SK-N-SH (cell line): Measurements from ENCODE around the gene EVA1B. TPM values are rescaled to one million over a fixed set of nuclear protein-coding genes. Genes with fewer than 3 reads are reported as not detected.

Experiments used
- CTCF ChIA-PET: fragments of 300-600, 350-600 bp; formaldehyde crosslinking; extraction: SDS; loops from one replicate; lab custom pipeline; 2021; lab: Yijun Ruan, JAX
- POLR2A ChIA-PET: fragments of 350-600 bp; sonication (Branson Sonifier 250); formaldehyde crosslinking; extraction: SDS; loops from one replicate; lab custom pipeline; 2020; ENCODE audit warnings: antibody characterized with exemption, inconsistent platforms; lab: Yijun Ruan, JAX
- DNase-seq: peaks from one replicate; pipeline ENCODE4 v3.0.0; 2012
- H2AFZ ChIP-seq: fragments of 200-600 bp; sonication (generic); 2 replicates; pipeline ENCODE4 v1.8.1; 2016; ENCODE audit warnings: antibody characterized with exemption, mild to moderate bottlenecking, low read depth
- H3F3A ChIP-seq: fragments of 200-600 bp; sonication (generic); replicated peaks from 2 replicates; pipeline ENCODE3; 2016; ENCODE audit warnings: antibody characterized with exemption, mild to moderate bottlenecking; ENCODE audit not compliant: insufficient read depth
- H3K27ac ChIP-seq, 2 experiments: fragments of 200-500 bp in 1 of 2; fragments of 200-600 bp in 1 of 2; sonication (Bioruptor generic) in 1 of 2; sonication (generic), shearing (Covaris generic) in 1 of 2; 2 replicates each; pipeline versions ENCODE4 v1.5.1 to v1.6.1; 2014 to 2016; ENCODE audit warnings: low read depth in 2 of 2, inconsistent platforms in 1 of 2, low read length in 1 of 2, mild to moderate bottlenecking in 1 of 2, mixed read lengths in 1 of 2
- H3K27me3 ChIP-seq: fragments of 200-600 bp; sonication (generic), shearing (Covaris generic); 2 replicates; pipeline ENCODE4 v1.6.1; 2016; ENCODE audit warnings: mixed run types; ENCODE audit not compliant: insufficient read depth
- H3K36me3 ChIP-seq, 2 experiments: fragments of 200-500 bp in 1 of 2; fragments of 200-600 bp in 1 of 2; sonication (Bioruptor generic) in 1 of 2; sonication (generic) in 1 of 2; replicated peaks in 1 of 2; 2 replicates each; pipeline versions ENCODE3 to v1.5.1; 2014 to 2016; ENCODE audit warnings: low read length in 1 of 2, mild to moderate bottlenecking in 1 of 2; ENCODE audit not compliant: insufficient read depth in 2 of 2, control insufficient read depth in 1 of 2
- H3K4me1 ChIP-seq, 2 experiments: fragments of 200-500 bp in 1 of 2; fragments of 200-600 bp in 1 of 2; sonication (Bioruptor generic) in 1 of 2; sonication (generic), shearing (Covaris generic) in 1 of 2; 2 replicates each; pipeline versions ENCODE4 v1.5.1 to v1.6.1; 2014 to 2016; ENCODE audit warnings: low read depth in 1 of 2, low read length in 1 of 2, mixed run types in 1 of 2; ENCODE audit not compliant: insufficient read depth in 2 of 2, control insufficient read depth in 1 of 2
- H3K4me2 ChIP-seq: fragments of 200-600 bp; sonication (generic), shearing (Covaris generic); 2 replicates; pipeline ENCODE4 v1.6.1; 2017; ENCODE audit warnings: mixed run types
- H3K4me3 ChIP-seq, 2 experiments: fragments of 200-500 bp in 1 of 2; fragments of 200-600 bp in 1 of 2; sonication (Bioruptor generic) in 1 of 2; sonication (generic), shearing (Covaris generic) in 1 of 2; 2 replicates each; pipeline versions ENCODE4 v1.5.1 to v1.8.1; 2014 to 2016; ENCODE audit warnings: low read depth in 2 of 2, inconsistent platforms in 1 of 2, low read length in 1 of 2, mild to moderate bottlenecking in 1 of 2, mixed read lengths in 1 of 2, moderate library complexity in 1 of 2
- H3K79me2 ChIP-seq: fragments of 200-600 bp; sonication (generic); 2 replicates; pipeline ENCODE4 v1.8.1; 2017; ENCODE audit warnings: mild to moderate bottlenecking; ENCODE audit not compliant: insufficient read depth
- H3K9ac ChIP-seq: fragments of 200-600 bp; sonication (generic); 2 replicates; pipeline ENCODE4 v1.6.1; 2017; ENCODE audit warnings: mixed run types
- H3K9me2 ChIP-seq: fragments of 200-600 bp; sonication (generic); 2 replicates; pipeline ENCODE4 v1.6.1; 2017; ENCODE audit warnings: mixed run types
- H3K9me3 ChIP-seq: fragments of 200-600 bp; sonication (generic); 2 replicates; pipeline ENCODE4 v1.6.1; 2017; ENCODE audit warnings: mixed run types, mild to moderate bottlenecking, moderate library complexity
- H4K20me1 ChIP-seq: fragments of 200-600 bp; sonication (generic); 2 replicates; pipeline ENCODE4 v1.6.1; 2017; ENCODE audit warnings: mild to moderate bottlenecking, mixed run types; ENCODE audit not compliant: insufficient read depth
- CHD2 ChIP-seq: fragments of 150-350 bp; IDR thresholded peaks from 2 replicates; pipeline ENCODE4 v1.6.1; 2018; ENCODE audit warnings: low read length; ENCODE audit not compliant: partially characterized antibody
- ELF1 ChIP-seq: IDR thresholded peaks from 2 replicates; pipeline ENCODE4 v1.4.0; 2012
- EP300 ChIP-seq, 2 experiments: IDR thresholded peaks; 2 replicates each; pipeline versions ENCODE4 v1.4.0 to v1.6.1; 2012; ENCODE audit warnings: borderline replicate concordance in 1 of 2, low read depth in 1 of 2, low read length in 1 of 2
- EZH2phosphoT487 ChIP-seq: fragments of 200-600 bp; sonication (generic); IDR thresholded peaks from 2 replicates; pipeline ENCODE4 v1.6.1; 2017; ENCODE audit warnings: low read depth, mixed run types, mild to moderate bottlenecking, antibody characterized with exemption, moderate library complexity, borderline replicate concordance
- FOXJ3 ChIP-seq: sonication (generic); formaldehyde crosslinking; IDR thresholded peaks from 2 replicates; pipeline ENCODE4 v1.5.1; 2020; ENCODE audit warnings: mild to moderate bottlenecking, missing genetic modification reagents
- FOXM1 ChIP-seq: IDR thresholded peaks from 2 replicates; pipeline ENCODE4 v1.4.0; 2012; ENCODE audit warnings: low read depth, mild to moderate bottlenecking
- GABPA ChIP-seq: IDR thresholded peaks from 2 replicates; pipeline ENCODE4 v1.4.0; 2012; ENCODE audit warnings: low read depth, mild to moderate bottlenecking
- IRF3 ChIP-seq: fragments of 150-350 bp; IDR thresholded peaks from 2 replicates; pipeline ENCODE4 v1.6.1; 2016; ENCODE audit warnings: mild to moderate bottlenecking, low read depth, low read length
- JUND ChIP-seq: IDR thresholded peaks from 2 replicates; pipeline ENCODE4 v1.4.0; 2012
- MEF2A ChIP-seq: IDR thresholded peaks from 2 replicates; pipeline ENCODE4 v1.4.0; 2012; ENCODE audit warnings: low read depth, borderline replicate concordance
- NFIC ChIP-seq: IDR thresholded peaks from 2 replicates; pipeline ENCODE4 v1.4.0; 2012; ENCODE audit warnings: borderline replicate concordance
- NRF1 ChIP-seq: IDR thresholded peaks from 2 replicates; pipeline ENCODE4 v1.6.1; 2012; ENCODE audit warnings: low read depth, mild to moderate bottlenecking, low read length
- POLR2AphosphoS5 ChIP-seq: IDR thresholded peaks from 2 replicates; pipeline ENCODE4 v1.6.1; 2012; ENCODE audit warnings: low read depth, low read length
- RAD21 ChIP-seq: IDR thresholded peaks from 2 replicates; pipeline ENCODE4 v1.6.1; 2012; ENCODE audit warnings: mild to moderate bottlenecking, low read length
- RCOR1 ChIP-seq: fragments of 150-350 bp; IDR thresholded peaks from 2 replicates; pipeline ENCODE4 v1.6.1; 2017; ENCODE audit warnings: antibody characterized with exemption, low read length
- RFX5 ChIP-seq: IDR thresholded peaks from 2 replicates; pipeline ENCODE4 v1.6.1; 2012; ENCODE audit warnings: mild to moderate bottlenecking, improper control_type of control experiment, low read length
- RXRA ChIP-seq: IDR thresholded peaks from 2 replicates; pipeline ENCODE4 v1.4.0; 2012; ENCODE audit warnings: low read depth, mild to moderate bottlenecking, borderline replicate concordance
- SIN3A ChIP-seq: IDR thresholded peaks from 2 replicates; pipeline ENCODE4 v1.6.1; 2012; ENCODE audit warnings: low read depth, mild to moderate bottlenecking, low read length, moderate library complexity, borderline replicate concordance
- SMC3 ChIP-seq: IDR thresholded peaks from 2 replicates; pipeline ENCODE4 v1.6.1; 2012; ENCODE audit warnings: low read depth, low read length, improper control_type of control experiment
- TAF1 ChIP-seq: IDR thresholded peaks from 2 replicates; pipeline ENCODE4 v1.6.1; 2012; ENCODE audit warnings: low read depth, mild to moderate bottlenecking, low read length, moderate library complexity, borderline replicate concordance
- TCF12 ChIP-seq: IDR thresholded peaks from 2 replicates; pipeline ENCODE4 v1.4.0; 2012
- YY1 ChIP-seq: IDR thresholded peaks from 2 replicates; pipeline ENCODE4 v1.4.0; 2012; ENCODE audit warnings: low read depth, mild to moderate bottlenecking
- WGBS: methylation state at CpG from one replicate; pipeline ENCODE4 v1.1.6; 2017; ENCODE audit warnings: low lambda C conversion rate; 5-methylcytosine and 5-hydroxymethylcytosine counted together
- polyA plus RNA-seq, 3 experiments: library from polyadenylated mRNA; depleted of rRNA; stranded (reverse); fragments of >200 nt; gene quantifications; 2 replicates each; pipeline ENCODE4 v1.2.3, GENCODE V29; 2012
- TF ChIP-seq, protein P1 (sequence below): fragments of 150-350 bp; IDR thresholded peaks from 2 replicates; pipeline ENCODE4 v1.6.1; 2017; ENCODE audit warnings: antibody characterized with exemption, low read length, low read depth, borderline replicate concordance
- TF ChIP-seq, protein P2 (sequence below): IDR thresholded peaks from 2 replicates; pipeline ENCODE4 v1.6.1; 2012; ENCODE audit warnings: mild to moderate bottlenecking, low read depth, low read length, moderate library complexity
- TF ChIP-seq, protein P3 (sequence below): fragments of 200-600 bp; sonication (generic); IDR thresholded peaks from 2 replicates; pipeline ENCODE4 v1.6.1; 2017; ENCODE audit warnings: antibody characterized with exemption, mild to moderate bottlenecking, moderate library complexity
- TF ChIP-seq, protein P4 (sequence below): IDR thresholded peaks from 2 replicates; pipeline ENCODE4 v1.4.0; 2012; ENCODE audit warnings: low read depth

EVA1B gene
- polyA plus RNA-seq, 1 of the 3 experiments (the other 2 are of a cell fraction): 38.9 TPM

DNA sequence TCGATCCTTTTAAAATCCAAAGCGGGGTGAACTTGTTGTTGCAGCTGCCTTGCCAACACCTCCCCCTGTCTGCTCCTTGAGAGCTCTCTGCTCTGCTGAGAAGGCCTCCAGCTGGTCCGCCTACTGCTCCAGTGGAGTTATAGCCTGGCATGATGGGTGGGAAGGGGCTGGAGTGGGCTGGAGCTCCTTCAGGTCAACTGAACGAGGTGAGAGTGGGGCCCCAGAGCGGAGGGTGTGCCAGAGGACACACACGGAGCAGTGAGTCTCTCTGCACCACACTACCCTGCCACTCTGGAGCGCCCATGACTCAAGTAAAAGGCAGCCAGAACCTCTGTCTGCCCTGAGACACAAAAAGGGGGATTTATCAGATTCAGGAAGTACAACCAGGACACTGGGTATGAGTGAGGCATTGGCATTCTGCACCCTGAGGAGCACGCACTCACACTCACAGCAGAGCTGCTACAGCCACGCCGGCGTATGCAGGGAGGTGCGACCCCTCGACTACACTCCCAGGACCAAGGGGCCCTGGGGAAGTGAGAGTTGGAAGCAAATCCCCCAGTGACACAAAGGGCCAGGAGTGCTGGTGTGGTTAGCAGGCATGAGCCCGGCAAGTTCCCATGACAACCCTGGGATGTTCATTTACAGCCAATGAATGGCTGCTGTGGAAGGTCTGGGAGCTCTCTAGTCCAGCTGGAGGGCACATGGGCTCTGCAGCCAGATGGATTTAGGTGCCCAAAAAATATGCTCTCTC, 28.0 kb upstream of the EVA1B start:
- peaks cover 19% of the 10 kb centered on the region for H3K79me2 ChIP-seq
- POLR2A ChIA-PET: interaction anchor here (0.8 to 2.0 kb wide), 4 partner anchors 9 to 35 kb away, joined by 3 to 10 read pairs (median 4); no protein-coding TSS in a partner anchor
- H3K4me3 ChIP-seq: peak overlapping the region in 1 of 2 experiments; percentile 33; a peak in 1 of 4 replicates
- H3K4me1 ChIP-seq: peaks cover 32 to 50% of the 10 kb centered on the region in 2 experiments
- H3K27ac ChIP-seq: peak overlapping the region; percentile 96 to 100
- H2AFZ ChIP-seq: no peak overlapping the region
- H3K27me3 ChIP-seq: no peaks in the 10 kb centered on the region
- H3K9me2 ChIP-seq: no peaks in the 10 kb centered on the region
- WGBS: 4% methylated on average over 6 of the region's 14 CpGs
- H3K4me2 ChIP-seq: peak overlapping the region; percentile 80
- peak overlapping the region; percentile 86 for H3K9ac ChIP-seq
- H3K36me3 ChIP-seq: peaks cover 31 to 54% of the 10 kb centered on the region in 2 experiments
- CTCF ChIA-PET: interaction anchor here (0.7 to 7.4 kb wide), 9 partner anchors 9 to 787 kb away, joined by 3 to 86 read pairs (median 5); no protein-coding TSS in a partner anchor
- H4K20me1 ChIP-seq: no peaks in the 10 kb centered on the region
- peak; percentile 88 for DNase-seq
- H3K9me3 ChIP-seq: no peaks in the 10 kb centered on the region
- H3F3A ChIP-seq: peaks cover 41% of the 10 kb centered on the region
- TF ChIP-seq GABPA (no peak; the same call in 1 of the 2 replicates), IRF3 (no peak), MEF2A (no peak), POLR2AphosphoS5 (peak; percentile 59), RAD21 (0 out of 2 replicates have a peak, but pooled peaks have one; percentile 9), ELF1 (peak; percentile 82), RFX5 (no peak), SIN3A (no peak), TCF12 (peak; percentile 52), NRF1 (no peak), EZH2phosphoT487 (no peak), TAF1 (0 out of 2 replicates have a peak, but pooled peaks have one; percentile 45), YY1 (peak; percentile 55; the same call in 1 of the 2 replicates), EP300 (IDR thresholded peaks at IDR 0.05; ENCODE audit: borderline replicate concordance in 1 of 2, low read depth in 1 of 2, low read length in 1 of 2) (peak in 1 of 2 experiments; percentile 72; a peak in 1 of 4 replicates), RCOR1 (no peak), NFIC (peak; percentile 84), FOXJ3 (CRISPR knock-in tag) (no peak), FOXM1 (0 out of 2 replicates have a peak, but pooled peaks have one; percentile 15), JUND (peak; percentile 85), CHD2 (no peak), SMC3 (no peak), RXRA (peak; percentile 93)
- TF ChIP-seq, protein P1, sequence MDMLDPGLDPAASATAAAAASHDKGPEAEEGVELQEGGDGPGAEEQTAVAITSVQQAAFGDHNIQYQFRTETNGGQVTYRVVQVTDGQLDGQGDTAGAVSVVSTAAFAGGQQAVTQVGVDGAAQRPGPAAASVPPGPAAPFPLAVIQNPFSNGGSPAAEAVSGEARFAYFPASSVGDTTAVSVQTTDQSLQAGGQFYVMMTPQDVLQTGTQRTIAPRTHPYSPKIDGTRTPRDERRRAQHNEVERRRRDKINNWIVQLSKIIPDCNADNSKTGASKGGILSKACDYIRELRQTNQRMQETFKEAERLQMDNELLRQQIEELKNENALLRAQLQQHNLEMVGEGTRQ: no peak
- TF ChIP-seq, protein P2, sequence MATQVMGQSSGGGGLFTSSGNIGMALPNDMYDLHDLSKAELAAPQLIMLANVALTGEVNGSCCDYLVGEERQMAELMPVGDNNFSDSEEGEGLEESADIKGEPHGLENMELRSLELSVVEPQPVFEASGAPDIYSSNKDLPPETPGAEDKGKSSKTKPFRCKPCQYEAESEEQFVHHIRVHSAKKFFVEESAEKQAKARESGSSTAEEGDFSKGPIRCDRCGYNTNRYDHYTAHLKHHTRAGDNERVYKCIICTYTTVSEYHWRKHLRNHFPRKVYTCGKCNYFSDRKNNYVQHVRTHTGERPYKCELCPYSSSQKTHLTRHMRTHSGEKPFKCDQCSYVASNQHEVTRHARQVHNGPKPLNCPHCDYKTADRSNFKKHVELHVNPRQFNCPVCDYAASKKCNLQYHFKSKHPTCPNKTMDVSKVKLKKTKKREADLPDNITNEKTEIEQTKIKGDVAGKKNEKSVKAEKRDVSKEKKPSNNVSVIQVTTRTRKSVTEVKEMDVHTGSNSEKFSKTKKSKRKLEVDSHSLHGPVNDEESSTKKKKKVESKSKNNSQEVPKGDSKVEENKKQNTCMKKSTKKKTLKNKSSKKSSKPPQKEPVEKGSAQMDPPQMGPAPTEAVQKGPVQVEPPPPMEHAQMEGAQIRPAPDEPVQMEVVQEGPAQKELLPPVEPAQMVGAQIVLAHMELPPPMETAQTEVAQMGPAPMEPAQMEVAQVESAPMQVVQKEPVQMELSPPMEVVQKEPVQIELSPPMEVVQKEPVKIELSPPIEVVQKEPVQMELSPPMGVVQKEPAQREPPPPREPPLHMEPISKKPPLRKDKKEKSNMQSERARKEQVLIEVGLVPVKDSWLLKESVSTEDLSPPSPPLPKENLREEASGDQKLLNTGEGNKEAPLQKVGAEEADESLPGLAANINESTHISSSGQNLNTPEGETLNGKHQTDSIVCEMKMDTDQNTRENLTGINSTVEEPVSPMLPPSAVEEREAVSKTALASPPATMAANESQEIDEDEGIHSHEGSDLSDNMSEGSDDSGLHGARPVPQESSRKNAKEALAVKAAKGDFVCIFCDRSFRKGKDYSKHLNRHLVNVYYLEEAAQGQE: peak; percentile 64
- TF ChIP-seq, protein P3, sequence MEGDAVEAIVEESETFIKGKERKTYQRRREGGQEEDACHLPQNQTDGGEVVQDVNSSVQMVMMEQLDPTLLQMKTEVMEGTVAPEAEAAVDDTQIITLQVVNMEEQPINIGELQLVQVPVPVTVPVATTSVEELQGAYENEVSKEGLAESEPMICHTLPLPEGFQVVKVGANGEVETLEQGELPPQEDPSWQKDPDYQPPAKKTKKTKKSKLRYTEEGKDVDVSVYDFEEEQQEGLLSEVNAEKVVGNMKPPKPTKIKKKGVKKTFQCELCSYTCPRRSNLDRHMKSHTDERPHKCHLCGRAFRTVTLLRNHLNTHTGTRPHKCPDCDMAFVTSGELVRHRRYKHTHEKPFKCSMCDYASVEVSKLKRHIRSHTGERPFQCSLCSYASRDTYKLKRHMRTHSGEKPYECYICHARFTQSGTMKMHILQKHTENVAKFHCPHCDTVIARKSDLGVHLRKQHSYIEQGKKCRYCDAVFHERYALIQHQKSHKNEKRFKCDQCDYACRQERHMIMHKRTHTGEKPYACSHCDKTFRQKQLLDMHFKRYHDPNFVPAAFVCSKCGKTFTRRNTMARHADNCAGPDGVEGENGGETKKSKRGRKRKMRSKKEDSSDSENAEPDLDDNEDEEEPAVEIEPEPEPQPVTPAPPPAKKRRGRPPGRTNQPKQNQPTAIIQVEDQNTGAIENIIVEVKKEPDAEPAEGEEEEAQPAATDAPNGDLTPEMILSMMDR: no peak; the same call in 1 of the 2 replicates
- TF ChIP-seq, protein P4, sequence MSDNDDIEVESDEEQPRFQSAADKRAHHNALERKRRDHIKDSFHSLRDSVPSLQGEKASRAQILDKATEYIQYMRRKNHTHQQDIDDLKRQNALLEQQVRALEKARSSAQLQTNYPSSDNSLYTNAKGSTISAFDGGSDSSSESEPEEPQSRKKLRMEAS: peak; percentile 92
